OCI-M2 (cell line): Measurements from ENCODE around the gene COASY.
"Not testable (repeated sequence)": the region's sequence is repeated elsewhere in the genome, so short reads cannot be mapped to it uniquely, and the experiment has no call there.

Experiments
- DNase-seq: peaks from one replicate; lab custom pipeline; 2025; ENCODE audit not compliant: unreplicated experiment; lab: John Stamatoyannopoulos, UW

Gene COASY

DNA sequence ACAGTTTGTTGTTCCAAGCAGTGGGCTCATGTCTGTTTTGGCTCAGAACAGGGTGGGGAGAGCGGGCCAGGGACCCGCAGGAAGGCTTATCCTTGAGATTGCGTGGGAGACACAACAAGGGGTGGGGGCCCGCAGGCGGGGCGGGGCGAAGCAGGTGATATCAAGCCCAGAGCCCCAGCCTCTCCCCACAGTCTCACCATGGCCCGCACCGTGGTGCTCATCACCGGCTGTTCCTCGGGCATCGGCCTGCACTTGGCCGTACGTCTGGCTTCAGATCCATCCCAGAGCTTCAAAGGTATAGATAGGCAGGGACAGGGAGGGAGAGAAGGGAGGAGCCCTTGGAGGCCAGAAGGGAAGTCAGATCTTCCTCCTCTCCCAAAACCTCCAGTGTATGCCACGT lies 9.2 kb upstream of the COASY start, which contains the start of gene HSD17B1:
Gene HSD17B1 (plus strand): TSS at position 188 of the 400 bp plus-strand sequence. CDS start 11 bp downstream, at position 199.
- not testable (repeated sequence) for DNase-seq

DNA sequence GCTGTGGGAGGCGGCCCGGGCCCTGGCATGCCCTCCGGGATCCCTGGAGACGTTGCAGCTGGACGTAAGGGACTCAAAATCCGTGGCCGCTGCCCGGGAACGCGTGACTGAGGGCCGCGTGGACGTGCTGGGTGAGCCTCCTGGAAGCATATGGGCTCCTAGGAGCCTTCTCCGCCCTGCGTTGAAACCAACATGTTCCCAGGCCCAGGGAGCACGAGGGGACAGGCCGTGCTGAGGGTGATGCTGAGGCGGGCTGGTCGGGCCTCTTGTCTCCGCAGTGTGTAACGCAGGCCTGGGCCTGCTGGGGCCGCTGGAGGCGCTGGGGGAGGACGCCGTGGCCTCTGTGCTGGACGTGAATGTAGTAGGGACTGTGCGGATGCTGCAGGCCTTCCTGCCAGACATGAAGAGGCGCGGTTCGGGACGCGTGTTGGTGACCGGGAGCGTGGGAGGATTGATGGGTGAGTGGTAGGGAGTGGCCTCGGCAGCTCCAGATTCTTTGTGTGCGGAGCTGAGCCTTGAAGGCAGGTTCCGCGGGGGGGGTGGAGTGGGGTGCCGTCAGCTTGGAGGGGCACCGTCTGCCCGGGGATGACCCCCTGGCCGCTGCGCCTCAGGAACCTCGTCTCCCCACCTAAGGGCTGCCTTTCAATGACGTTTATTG lies 8.7 kb upstream of the COASY start:
- no peak for DNase-seq

DNA sequence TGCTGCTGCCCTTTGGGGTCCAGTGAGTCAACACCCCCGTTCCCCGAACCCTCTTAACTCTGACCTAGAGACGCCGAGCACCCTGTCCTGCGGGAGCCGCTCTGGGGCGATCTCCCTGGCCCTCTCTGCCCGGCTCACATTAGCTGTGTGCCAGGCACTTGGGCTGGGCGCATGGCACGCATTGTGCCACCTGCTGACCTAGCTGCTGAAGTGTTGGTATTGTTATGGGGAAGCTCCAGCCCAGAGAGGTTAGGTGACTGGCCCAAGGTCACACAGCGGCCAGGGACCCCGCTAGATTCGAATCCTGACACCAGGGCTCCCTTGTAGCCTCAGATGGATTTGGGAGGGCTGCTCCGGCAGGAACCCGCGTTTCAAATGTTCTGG lies 8.1 kb upstream of the COASY start:
- DNase-seq: no peak

DNA sequence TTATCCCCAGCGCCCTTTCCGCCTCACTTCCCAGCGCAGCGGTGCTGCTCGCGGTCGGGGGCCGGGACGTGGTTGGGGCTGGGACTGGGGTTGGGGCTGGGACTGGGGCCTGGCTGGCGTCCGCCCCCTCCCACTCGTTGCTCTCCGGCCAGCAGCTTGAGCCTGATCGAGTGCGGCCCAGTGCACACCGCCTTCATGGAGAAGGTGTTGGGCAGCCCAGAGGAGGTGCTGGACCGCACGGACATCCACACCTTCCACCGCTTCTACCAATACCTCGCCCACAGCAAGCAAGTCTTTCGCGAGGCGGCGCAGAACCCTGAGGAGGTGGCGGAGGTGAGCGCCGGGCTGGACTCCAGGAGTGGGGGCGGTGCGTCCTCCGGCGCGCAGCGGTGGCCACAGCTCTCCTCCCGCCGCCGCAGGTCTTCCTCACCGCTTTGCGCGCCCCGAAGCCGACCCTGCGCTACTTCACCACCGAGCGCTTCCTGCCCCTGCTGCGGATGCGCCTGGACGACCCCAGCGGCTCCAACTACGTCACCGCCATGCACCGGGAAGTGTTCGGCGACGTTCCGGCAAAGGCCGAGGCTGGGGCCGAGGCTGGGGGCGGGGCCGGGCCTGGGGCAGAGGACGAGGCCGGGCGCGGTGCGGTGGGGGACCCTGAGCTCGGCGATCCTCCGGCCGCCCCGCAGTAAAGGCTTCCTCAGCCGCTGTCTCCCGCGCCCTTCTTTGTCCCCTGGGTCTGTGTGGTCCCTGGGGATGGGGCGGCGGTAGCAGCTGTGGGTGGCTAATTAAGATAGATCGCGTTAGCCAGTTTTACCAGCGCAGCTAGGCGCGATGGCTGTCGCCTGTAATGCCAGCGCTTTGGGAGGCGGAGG lies 7.5 kb upstream of the COASY start:
- no peak for DNase-seq

DNA sequence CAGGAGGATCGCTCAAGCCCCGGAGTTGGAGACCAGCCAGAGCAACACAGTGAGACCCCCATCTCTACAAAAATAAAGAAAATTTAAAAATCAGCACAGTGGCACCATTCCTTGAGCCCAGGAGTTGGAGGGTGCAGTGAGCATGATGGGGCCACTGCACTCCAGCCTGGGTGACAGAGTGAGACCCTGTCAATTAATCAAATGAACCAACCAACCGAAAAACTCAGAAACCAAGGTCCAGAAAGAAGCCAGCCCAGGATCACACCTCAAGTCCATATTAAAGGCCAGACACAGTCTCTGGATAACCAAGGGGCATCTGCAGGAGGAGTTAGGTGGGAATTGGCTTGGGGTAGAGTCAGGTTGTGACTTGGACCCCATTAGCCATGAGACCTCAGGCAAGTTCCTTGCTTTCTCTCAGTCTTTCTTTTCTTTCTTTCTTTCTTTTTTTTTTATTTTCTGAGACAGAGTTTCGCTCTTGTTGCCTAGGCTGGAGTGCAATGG lies 6.8 kb upstream of the COASY start:
- no peak for DNase-seq

DNA sequence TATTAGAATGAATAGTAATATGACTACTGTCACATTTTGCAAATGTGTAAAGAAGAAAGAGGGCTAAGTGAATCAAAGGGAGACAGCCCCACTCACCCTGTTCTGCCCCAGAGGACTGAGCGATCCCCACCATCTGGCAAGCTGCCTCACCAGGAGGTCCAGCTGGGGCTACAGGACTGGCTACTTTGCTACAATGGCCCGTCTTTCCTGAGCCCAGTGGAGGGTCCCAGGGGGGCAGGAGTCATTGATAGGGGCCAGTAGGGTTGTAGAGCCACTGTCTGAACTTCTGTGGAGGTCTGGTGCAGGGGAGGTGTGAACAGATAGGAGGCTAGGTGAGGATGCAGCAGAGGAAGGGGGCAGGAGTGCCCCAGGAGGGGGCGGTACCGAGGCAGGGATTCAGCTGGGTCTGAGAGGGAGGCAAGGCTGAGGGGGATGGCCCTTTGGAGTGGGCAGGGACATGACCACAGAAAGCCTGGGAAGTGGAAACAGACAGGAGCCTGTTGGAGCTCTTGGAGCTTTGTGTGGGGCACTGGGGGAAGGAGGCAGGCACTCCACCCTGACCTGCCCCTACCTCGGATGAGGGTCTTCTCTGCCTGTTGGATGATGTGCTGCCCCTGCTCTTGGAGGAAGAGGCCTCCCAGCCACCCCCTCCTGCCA lies 5.9 kb upstream of the COASY start:
- not testable (repeated sequence) for DNase-seq

DNA sequence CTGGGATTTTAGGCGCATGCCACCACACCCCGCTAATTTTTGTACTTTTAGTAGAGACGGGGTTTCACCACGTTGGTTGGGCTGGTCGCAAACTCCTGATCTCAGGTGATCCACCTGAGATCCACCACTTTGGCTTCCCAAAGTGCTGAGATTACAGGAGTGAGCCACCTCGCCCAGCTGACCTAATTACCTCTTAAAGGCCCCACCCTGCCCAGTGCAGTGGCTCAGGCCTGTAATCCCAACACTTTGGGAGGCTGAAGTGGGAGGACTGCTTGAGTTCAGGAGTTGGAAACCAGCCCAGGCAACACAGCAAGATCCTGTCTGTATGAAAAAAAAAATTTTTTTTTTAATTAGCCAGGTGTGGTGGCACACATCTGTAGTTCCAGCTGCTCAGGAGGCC lies 2.9 kb upstream of the COASY start:
- no peak for DNase-seq

DNA sequence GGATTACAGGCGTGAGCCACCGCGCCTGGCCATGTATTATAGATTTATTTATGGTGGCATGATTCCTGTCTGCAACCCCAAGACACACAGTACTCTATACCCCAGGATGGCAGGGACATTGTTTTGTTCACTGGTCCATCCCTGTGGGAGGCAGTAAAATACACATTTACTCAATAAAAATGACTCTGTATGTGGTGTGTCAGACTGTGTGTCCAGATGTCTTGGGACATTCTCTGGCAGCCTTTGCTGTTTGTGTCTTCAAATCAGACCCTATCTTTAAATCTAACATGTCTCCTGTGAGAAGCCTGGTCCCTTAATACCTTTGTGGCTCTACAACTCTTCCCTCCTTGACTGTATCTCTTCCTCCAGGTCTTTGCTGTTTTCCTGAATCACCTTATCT lies 1.7 kb upstream of the COASY start:
- no peak for DNase-seq

DNA sequence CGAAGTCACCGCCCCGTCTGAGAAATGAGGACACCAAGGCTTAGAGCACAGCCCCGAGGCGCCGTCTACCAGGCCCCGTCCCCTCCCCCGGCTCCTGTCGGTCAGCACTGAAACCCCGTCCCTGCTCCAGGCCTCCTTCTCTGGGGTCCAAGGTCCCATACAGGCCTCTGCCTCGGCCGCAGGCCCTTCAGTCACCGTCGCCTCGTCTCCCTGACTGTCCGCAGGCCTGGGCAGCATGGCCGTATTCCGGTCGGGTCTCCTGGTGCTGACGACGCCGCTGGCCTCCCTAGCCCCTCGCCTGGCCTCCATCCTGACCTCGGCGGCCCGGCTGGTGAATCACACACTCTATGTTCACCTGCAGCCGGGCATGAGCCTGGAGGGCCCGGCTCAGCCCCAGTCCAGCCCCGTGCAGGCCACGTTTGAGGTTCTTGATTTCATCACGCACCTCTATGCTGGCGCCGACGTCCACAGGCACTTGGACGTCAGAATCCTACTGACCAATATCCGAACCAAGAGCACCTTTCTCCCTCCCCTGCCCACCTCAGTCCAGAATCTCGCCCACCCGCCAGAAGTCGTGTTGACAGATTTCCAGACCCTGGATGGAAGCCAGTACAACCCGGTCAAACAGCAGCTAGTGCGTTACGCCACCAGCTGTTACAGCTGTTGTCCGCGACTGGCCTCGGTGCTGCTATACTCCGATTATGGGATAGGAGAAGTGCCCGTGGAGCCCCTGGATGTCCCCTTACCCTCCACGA lies 617 bp downstream of the COASY start:
- DNase-seq: no peak

DNA sequence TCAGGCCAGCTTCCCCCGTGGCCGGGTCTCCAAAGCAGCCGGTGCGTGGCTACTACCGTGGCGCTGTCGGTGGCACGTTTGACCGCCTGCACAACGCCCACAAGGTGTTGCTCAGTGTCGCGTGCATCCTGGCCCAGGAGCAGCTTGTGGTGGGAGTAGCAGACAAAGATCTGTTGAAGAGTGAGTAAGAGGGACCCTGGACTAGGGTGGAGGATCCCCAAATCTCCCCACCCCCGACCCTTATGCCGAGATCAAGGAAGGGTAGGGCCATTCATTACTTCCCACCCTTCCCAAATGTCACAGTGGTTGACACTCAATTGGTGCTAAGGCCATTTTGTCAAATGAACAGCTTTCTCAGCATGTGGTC lies 1.2 kb downstream of the COASY start:
- DNase-seq: no peak

DNA sequence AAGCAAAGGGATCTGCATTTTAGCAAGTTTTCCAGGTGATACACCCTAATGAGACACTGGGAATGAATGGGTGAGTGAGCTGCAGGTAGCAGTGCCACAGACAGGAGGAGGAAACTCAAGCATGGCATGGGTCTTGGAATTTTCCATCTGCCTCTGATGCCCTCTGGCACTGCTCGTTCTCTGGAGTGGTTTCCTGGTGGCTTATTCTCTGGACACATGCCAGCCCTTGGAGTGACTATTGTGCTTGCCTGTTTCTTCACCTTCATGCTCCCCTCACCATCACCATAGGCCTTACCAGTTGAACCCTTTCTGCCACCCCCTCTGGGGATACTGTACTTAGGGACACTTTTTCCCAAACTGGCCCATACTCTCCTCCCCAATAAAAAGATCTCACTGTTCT lies 1.6 kb downstream of the COASY start:
- DNase-seq: no peak

DNA sequence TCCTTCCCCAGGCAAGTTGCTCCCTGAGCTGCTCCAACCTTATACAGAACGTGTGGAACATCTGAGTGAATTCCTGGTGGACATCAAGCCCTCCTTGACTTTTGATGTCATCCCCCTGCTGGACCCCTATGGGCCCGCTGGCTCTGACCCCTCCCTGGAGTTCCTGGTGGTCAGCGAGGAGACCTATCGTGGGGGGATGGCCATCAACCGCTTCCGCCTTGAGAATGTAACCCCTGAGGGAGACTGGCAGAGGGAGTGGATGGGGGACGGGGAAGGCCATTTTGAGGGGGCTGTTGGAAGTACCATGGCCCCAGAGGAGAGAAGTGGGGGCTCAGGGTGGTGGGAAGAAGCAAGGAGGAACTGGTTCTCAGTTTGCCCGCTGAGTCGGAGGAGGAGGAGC lies 2.0 kb downstream of the COASY start:
- DNase-seq: no peak

DNA sequence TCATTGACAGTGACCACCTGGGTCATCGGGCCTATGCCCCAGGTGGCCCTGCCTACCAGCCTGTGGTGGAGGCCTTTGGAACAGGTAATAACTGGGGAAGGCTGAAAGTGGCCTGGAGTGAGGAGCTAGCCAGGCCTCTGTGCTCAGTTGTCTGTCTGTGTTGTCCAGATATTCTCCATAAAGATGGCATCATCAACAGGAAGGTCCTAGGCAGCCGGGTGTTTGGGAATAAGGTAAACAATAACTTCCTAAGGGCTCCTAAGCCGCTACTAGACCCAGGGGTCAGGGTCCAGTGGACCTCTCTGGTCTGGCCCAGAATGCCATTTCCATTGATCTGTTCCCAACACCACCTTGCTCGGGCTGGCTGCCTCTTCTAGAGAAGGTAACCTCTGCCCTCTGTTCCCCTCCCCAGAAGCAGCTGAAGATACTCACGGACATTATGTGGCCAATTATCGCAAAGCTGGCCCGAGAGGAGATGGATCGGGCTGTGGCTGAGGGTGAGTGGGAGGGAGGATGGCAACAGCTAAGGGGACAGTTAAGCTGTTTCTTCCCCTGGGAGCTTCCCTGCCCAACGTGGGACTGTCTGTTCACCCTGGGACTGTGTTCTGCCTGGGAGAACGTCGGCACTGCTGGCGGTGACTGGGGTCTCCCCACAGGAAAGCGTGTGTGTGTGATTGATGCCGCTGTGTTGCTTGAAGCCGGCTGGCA lies 3.0 kb downstream of the COASY start:
- DNase-seq: no peak

DNA sequence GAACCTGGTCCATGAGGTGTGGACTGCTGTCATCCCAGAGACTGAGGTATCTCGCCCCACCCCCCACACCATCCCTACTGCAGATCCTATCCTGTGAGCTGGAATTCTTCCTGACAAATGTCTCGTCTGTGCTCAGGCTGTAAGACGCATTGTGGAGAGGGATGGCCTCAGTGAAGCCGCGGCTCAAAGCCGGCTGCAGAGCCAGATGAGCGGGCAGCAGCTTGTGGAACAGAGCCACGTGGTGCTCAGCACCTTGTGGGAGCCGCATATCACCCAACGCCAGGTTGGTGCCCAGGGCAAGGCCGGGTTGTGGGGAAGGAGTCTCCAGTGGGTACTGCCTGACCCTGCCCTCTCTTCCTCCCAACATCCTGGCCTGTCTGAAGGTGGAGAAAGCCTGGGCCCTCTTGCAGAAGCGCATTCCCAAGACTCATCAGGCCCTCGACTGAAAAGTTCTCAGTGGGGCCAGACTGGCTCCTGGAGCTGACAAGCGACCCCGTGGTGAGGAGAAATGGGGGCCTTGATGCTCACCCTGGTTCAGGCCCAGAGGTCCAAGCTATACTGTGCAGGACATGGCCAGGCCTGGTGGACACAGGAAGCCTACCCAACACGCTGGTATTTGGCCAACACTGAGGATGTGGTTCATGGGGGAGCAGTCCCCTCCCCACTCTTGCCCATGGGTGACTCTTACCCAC lies 3.7 kb downstream of the COASY start:
- no peak for DNase-seq

DNA sequence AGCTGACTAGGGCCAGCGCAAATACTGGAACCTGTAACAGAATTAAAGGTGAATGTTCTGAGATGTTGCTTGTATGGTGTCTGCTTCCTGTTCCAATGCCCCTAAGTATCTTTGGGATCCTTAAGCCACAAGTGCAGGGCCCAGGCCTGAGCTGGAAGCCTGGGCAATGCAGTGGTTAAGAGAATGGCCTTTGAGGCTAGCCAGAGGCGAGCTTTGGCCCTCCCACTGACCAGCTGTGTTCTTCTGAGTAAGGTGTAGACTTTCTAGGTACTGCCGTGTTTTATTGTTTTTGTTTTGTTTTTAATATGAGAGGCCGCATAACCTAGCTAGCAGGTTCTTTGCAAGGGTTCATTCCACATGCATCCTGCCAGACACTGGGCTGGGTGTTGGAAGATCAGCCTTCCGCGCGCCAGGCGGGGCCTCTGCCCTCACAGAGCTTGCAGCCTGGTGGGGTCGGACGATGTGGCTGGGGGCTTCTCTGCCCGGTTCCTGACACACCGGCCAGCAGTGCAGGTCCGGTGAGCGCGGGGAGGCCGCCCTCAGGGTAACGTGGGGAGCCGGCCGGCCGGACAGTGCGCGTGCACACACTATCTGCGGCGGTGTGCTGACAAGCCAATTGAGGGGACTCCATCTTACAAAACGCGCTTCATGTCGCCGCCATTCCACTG lies 4.4 kb downstream of the COASY start:
- no peak for DNase-seq

DNA sequence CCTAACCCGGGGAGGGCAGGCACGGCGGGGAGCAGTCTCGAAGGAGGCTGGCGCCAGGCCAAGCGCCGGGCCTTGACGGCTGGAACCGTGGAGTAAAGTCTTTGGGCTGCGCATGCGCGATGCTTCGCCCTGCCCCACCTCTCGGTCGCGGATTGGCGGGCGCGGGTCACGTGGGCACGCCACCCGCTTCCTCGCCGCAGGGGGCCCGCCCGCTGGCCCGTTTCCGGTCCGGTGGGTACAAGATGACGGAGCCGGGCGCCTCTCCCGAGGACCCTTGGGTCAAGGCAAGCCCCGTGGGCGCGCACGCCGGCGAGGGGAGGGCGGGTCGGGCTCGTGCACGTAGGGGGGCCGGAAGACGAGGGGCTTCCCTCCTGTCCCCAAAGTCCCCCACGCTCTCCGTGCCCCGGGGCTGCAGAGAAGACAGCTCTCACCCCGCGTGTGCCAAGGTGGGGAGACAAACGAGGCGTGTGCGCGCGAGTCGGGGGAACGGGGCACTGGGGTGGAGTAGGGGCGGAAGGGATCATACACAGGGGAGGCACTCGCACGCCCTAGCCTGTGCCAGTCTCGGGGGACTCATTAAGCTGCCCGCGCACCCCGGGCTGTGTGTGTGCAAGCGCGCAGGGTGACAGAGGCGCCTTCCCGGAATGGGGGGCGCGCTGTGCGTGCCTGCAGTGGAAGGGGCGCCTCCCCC lies 5.1 kb downstream of the COASY start, which contains the start of gene MLX:
Gene MLX (plus strand): TSS at position 218 of the 691 bp plus-strand sequence. CDS start 25 bp downstream, at position 243.
- peak; percentile 62 for DNase-seq

DNA sequence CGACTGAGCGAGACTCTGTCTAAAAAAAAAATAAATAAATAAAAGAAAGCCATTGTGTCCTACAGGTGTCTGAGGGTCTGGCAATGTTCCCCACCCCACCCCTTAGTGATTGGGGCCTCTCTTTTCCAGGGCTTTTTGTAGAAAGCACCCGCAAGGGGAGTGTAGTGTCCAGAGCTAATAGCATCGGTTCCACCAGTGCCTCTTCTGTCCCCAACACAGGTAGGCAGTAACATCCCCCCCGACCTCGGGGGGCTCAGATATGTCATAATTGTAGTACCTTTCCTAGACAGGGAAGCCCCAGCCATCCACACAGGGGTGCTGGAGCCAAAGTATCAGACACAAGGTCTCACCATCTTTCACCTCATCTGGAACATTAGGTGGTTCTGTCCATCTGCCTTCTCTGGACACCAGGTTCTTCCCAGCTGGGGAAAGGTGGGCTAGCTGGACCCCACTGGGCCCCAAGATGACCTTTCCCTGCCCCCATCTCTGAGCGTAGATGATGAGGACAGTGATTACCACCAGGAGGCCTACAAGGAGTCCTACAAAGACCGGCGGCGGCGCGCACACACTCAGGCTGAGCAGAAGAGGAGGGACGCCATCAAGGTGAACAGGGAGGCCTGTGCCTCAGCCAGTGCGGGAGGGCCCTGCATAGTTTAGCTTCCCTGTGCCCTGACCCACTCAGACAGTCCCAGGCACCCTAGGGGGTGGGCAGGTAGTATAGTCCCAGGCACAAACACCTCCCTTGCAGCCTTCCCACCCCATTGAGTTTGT lies 6.6 kb downstream of the COASY start:
- DNase-seq: no peak
